HEK293 (cell line): ENCODE results near the gene MYO5B.

Experiments
- CTCF ChIA-PET: fragments of 350-600 bp; formaldehyde crosslinking; extraction: SDS; loops from one replicate; lab custom pipeline; 2021; ENCODE audit warnings: antibody characterized with exemption; lab: Yijun Ruan, JAX
- POLR2A ChIA-PET: fragments of 300-600 bp; formaldehyde crosslinking; extraction: SDS; loops from one replicate; lab custom pipeline; 2020; ENCODE audit warnings: antibody characterized with exemption, inconsistent platforms; lab: Yijun Ruan, JAX
- H3K27ac ChIP-seq: fragments of 200-500 bp; sonication (Bioruptor generic); 2 replicates; pipeline ENCODE4 v1.5.1; 2014; ENCODE audit warnings: low read depth, low read length, control low read depth, inconsistent platforms; ENCODE audit errors: extremely low read depth
- H3K36me3 ChIP-seq, 2 experiments: fragments of 200-500 bp in 1 of 2; sonication (Bioruptor generic) in 1 of 2; 1 replicate in 1 of 2; 2 replicates in 1 of 2; pipeline ENCODE4 v1.5.1; 2014 to 2017; ENCODE audit warnings: inconsistent platforms in 2 of 2, low read length in 2 of 2; ENCODE audit not compliant: control insufficient read depth in 2 of 2, insufficient read depth in 1 of 2
- H3K4me1 ChIP-seq: fragments of 200-500 bp; sonication (Bioruptor generic); 2 replicates; pipeline ENCODE4 v1.5.1; 2014; ENCODE audit warnings: mild to moderate bottlenecking, low read length, inconsistent platforms; ENCODE audit not compliant: control insufficient read depth, insufficient read depth
- H3K4me3 ChIP-seq: 2 replicates; pipeline ENCODE4 v1.5.1; 2011; ENCODE audit warnings: low read depth, mild to moderate bottlenecking, control low read depth, low read length, moderate library complexity
- H3K9me3 ChIP-seq: fragments of 200-500 bp; sonication (Bioruptor generic); 2 replicates; pipeline ENCODE4 v1.5.1; 2014; ENCODE audit warnings: low read depth, low read length, inconsistent platforms; ENCODE audit not compliant: control insufficient read depth, insufficient read depth
- GLI4 ChIP-seq: fragments of 450-650 bp; formaldehyde crosslinking; IDR thresholded peaks from 2 replicates; pipeline ENCODE4 v1.5.1; 2016; ENCODE audit warnings: missing biosample characterization, missing genetic modification characterization
- MYNN ChIP-seq: fragments of 450-650 bp; formaldehyde crosslinking; IDR thresholded peaks from 2 replicates; pipeline ENCODE4 v1.5.1; 2016; ENCODE audit warnings: missing biosample characterization, missing genetic modification characterization, borderline replicate concordance
- PBX3 ChIP-seq: sonication (generic); formaldehyde crosslinking; IDR thresholded peaks from 2 replicates; pipeline ENCODE4 v1.8.1; 2022; ENCODE audit warnings: mild to moderate bottlenecking, moderate library complexity, missing genetic modification reagents
- REST ChIP-seq: fragments of 450-650 bp; formaldehyde crosslinking; IDR thresholded peaks from 2 replicates; pipeline ENCODE4 v1.5.1; 2016; ENCODE audit warnings: missing biosample characterization, missing genetic modification characterization
- ZBTB26 ChIP-seq: fragments of 450-650 bp; formaldehyde crosslinking; optimal IDR thresholded peaks from 2 replicates; pipeline ENCODE3; 2016; ENCODE audit warnings: missing biosample characterization, mild to moderate bottlenecking, missing genetic modification characterization
- ZEB2 ChIP-seq: fragments of 450-650 bp; formaldehyde crosslinking; IDR thresholded peaks from 2 replicates; pipeline ENCODE4 v1.5.1; 2016; ENCODE audit warnings: missing biosample characterization, missing genetic modification characterization
- ZNF138 ChIP-seq: fragments of 450-650 bp; formaldehyde crosslinking; IDR thresholded peaks from 2 replicates; pipeline ENCODE4 v1.5.1; 2016; ENCODE audit warnings: missing biosample characterization, missing genetic modification characterization, borderline replicate concordance
- ZNF16 ChIP-seq: fragments of 450-650 bp; formaldehyde crosslinking; IDR thresholded peaks from 2 replicates; pipeline ENCODE4 v1.5.1; 2016; ENCODE audit warnings: low read depth, missing biosample characterization, missing genetic modification characterization
- ZNF169 ChIP-seq: fragments of 450-650 bp; formaldehyde crosslinking; IDR thresholded peaks from 2 replicates; pipeline ENCODE4 v1.5.1; 2016; ENCODE audit warnings: missing biosample characterization, missing genetic modification characterization
- ZNF221 ChIP-seq: fragments of 450-650 bp; formaldehyde crosslinking; IDR thresholded peaks from 2 replicates; pipeline ENCODE4 v1.5.1; 2017; ENCODE audit warnings: missing biosample characterization, missing genetic modification characterization, borderline replicate concordance
- ZNF223 ChIP-seq: fragments of 450-650 bp; formaldehyde crosslinking; IDR thresholded peaks from 2 replicates; pipeline ENCODE4 v1.5.1; 2016; ENCODE audit warnings: missing biosample characterization, missing genetic modification characterization
- ZNF280D ChIP-seq: fragments of 450-650 bp; formaldehyde crosslinking; IDR thresholded peaks from 2 replicates; pipeline ENCODE4 v1.5.1; 2016; ENCODE audit warnings: missing biosample characterization, missing genetic modification characterization
- ZNF366 ChIP-seq: fragments of 450-650 bp; formaldehyde crosslinking; conservative IDR thresholded peaks from 2 replicates; pipeline ENCODE4 v1.5.1; 2016; ENCODE audit warnings: missing biosample characterization, missing genetic modification characterization
- ZNF596 ChIP-seq: fragments of 450-650 bp; IDR thresholded peaks from 2 replicates; pipeline ENCODE4 v1.5.0; 2018; ENCODE audit warnings: missing biosample characterization, mild to moderate bottlenecking, missing genetic modification characterization, moderate library complexity
- ZNF707 ChIP-seq: fragments of 450-650 bp; formaldehyde crosslinking; IDR thresholded peaks from 2 replicates; pipeline ENCODE4 v1.5.1; 2016; ENCODE audit warnings: missing biosample characterization, missing genetic modification characterization
- ZSCAN16 ChIP-seq: fragments of 450-650 bp; formaldehyde crosslinking; IDR thresholded peaks from 2 replicates; pipeline ENCODE4 v1.5.1; 2016; ENCODE audit warnings: missing biosample characterization, missing genetic modification characterization
- TF ChIP-seq, protein P1 (sequence below): fragments of 450-650 bp; formaldehyde crosslinking; IDR thresholded peaks from 2 replicates; pipeline ENCODE4; 2016; ENCODE audit warnings: missing biosample characterization, missing genetic modification characterization
- TF ChIP-seq, protein P2 (sequence below): fragments of 450-650 bp; formaldehyde crosslinking; IDR thresholded peaks from 2 replicates; pipeline ENCODE4 v1.5.0; 2017; ENCODE audit warnings: missing biosample characterization, missing genetic modification characterization, borderline replicate concordance

Gene MYO5B

GRCh38 chr18:50042611-50043010, 152.3 kb downstream of the MYO5B start:
- Histone ChIP-seq H3K9me3 (no peaks in the 10 kb centered on the region), H3K4me3 (no peak overlapping the region), H3K36me3 (no peaks in the 10 kb centered on the region), H3K4me1 (no peaks in the 10 kb centered on the region), H3K27ac (no peak overlapping the region)
- POLR2A ChIA-PET: no interaction called here
- CTCF ChIA-PET: no interaction called here
- TF ChIP-seq ZEB2 (tag by site-specific recombination) (no peak), PBX3 (no peak), ZSCAN16 (tag by site-specific recombination) (no peak), ZNF16 (tag by site-specific recombination) (no peak), GLI4 (tag by site-specific recombination) (no peak), MYNN (no peak), ZNF169 (tag by site-specific recombination) (no peak), ZNF280D (tag by site-specific recombination) (no peak), ZNF138 (tag by site-specific recombination) (no peak), ZBTB26 (tag by site-specific recombination) (no peak), ZNF707 (tag by site-specific recombination) (no peak), ZNF366 (tag by site-specific recombination) (no peak), ZNF596 (tag by site-specific recombination) (no peak), REST (tag by site-specific recombination) (no peak), ZNF223 (no peak), ZNF221 (tag by site-specific recombination) (no peak)
- TF ChIP-seq, protein P1, sequence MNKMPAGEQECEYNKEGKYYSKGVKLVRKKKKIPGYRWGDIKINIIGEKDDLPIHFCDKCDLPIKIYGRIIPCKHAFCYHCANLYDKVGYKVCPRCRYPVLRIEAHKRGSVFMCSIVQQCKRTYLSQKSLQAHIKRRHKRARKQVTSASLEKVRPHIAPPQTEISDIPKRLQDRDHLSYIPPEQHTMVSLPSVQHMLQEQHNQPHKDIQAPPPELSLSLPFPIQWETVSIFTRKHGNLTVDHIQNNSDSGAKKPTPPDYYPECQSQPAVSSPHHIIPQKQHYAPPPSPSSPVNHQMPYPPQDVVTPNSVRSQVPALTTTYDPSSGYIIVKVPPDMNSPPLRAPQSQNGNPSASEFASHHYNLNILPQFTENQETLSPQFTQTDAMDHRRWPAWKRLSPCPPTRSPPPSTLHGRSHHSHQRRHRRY (tag by site-specific recombination): no peak
- TF ChIP-seq, protein P2, sequence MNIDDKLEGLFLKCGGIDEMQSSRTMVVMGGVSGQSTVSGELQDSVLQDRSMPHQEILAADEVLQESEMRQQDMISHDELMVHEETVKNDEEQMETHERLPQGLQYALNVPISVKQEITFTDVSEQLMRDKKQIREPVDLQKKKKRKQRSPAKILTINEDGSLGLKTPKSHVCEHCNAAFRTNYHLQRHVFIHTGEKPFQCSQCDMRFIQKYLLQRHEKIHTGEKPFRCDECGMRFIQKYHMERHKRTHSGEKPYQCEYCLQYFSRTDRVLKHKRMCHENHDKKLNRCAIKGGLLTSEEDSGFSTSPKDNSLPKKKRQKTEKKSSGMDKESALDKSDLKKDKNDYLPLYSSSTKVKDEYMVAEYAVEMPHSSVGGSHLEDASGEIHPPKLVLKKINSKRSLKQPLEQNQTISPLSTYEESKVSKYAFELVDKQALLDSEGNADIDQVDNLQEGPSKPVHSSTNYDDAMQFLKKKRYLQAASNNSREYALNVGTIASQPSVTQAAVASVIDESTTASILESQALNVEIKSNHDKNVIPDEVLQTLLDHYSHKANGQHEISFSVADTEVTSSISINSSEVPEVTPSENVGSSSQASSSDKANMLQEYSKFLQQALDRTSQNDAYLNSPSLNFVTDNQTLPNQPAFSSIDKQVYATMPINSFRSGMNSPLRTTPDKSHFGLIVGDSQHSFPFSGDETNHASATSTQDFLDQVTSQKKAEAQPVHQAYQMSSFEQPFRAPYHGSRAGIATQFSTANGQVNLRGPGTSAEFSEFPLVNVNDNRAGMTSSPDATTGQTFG (tag by site-specific recombination): no peak
